Measurements from ENCODE around the gene NFRKB.

DNA sequence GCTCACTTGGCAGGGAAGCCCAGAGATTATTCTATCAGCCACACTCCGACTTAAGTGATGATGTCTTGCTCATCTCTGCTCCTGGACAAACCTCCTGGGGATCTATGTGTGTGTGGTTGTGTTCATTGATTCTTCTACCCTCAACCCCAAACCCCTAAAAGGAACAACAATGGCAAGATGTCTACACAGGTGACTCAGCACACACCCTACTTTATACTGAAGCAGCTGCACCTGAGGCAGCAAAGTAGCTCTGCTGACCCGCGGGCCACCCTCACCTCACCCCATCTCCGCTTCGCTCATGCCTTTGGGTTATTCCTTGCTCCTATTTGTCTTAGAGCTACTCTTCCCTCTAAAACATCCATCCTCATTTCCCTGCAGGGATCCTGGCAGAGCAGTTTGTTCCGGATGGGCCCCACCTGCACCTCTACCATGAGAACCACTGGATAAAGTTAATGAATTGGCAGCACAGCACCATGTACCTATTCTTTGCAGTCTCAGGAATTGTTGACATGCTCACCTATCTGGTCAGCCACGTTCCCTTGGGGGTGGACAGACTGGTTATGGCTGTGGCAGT, 41.1 kb downstream of the NFRKB start:
- TF ChIP-seq, protein P1, sequence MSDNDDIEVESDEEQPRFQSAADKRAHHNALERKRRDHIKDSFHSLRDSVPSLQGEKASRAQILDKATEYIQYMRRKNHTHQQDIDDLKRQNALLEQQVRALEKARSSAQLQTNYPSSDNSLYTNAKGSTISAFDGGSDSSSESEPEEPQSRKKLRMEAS (IDR thresholded peaks at IDR 0.05; ENCODE audit: insufficient read depth, insufficient read length), result no peak
- TF ChIP-seq, protein P2, sequence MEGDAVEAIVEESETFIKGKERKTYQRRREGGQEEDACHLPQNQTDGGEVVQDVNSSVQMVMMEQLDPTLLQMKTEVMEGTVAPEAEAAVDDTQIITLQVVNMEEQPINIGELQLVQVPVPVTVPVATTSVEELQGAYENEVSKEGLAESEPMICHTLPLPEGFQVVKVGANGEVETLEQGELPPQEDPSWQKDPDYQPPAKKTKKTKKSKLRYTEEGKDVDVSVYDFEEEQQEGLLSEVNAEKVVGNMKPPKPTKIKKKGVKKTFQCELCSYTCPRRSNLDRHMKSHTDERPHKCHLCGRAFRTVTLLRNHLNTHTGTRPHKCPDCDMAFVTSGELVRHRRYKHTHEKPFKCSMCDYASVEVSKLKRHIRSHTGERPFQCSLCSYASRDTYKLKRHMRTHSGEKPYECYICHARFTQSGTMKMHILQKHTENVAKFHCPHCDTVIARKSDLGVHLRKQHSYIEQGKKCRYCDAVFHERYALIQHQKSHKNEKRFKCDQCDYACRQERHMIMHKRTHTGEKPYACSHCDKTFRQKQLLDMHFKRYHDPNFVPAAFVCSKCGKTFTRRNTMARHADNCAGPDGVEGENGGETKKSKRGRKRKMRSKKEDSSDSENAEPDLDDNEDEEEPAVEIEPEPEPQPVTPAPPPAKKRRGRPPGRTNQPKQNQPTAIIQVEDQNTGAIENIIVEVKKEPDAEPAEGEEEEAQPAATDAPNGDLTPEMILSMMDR (IDR thresholded peaks at IDR 0.05; ENCODE audit: extremely low read depth in 1 of 2, insufficient read depth in 1 of 2, low read depth in 1 of 2, low read length in 2 of 2), result no peak
- TF ChIP-seq POLR2AphosphoS5 (IDR thresholded peaks at IDR 0.05; ENCODE audit: insufficient read depth, low read depth, low read length) (no peak), POLR2A (IDR thresholded peaks at IDR 0.05; ENCODE audit: low read depth, low read length) (no peak), FOS (IDR thresholded peaks at IDR 0.05; ENCODE audit: borderline replicate concordance, insufficient read depth, low read length) (no peak), EZH2 (IDR thresholded peaks at IDR 0.05; ENCODE audit: borderline replicate concordance, low read depth, low read length, severe bottlenecking) (no peak), MYC (IDR thresholded peaks at IDR 0.05; ENCODE audit: low read depth, low read length) (no peak), JUN (IDR thresholded peaks at IDR 0.05; ENCODE audit: borderline replicate concordance, insufficient read depth, insufficient read length, low read depth) (no peak), GATA2 (IDR thresholded peaks at IDR 0.05; ENCODE audit: insufficient read depth, insufficient read length, low read depth, low read length) (no peak)
